Fibroblast of lung (primary cell): ENCODE measurements around the gene ADM.

Experiments
- EZH2 ChIP-seq: IDR thresholded peaks from 2 replicates; pipeline ENCODE4 v1.5.1; 2012; ENCODE audit warnings: low read length, control low read depth, mild to moderate bottlenecking; ENCODE audit errors: missing control alignments
- TF ChIP-seq, protein P1 (sequence below), 2 donors: IDR thresholded peaks in 1 of 2; conservative IDR thresholded peaks in 1 of 2; 1 replicate in 1 of 2; 2 replicates in 1 of 2; pipeline ENCODE4 v1.5.1; 2011 to 2012; ENCODE audit warnings: low read length in 2 of 2, control low read depth in 1 of 2, inconsistent platforms in 1 of 2, low read depth in 1 of 2, mild to moderate bottlenecking in 1 of 2

DNA sequence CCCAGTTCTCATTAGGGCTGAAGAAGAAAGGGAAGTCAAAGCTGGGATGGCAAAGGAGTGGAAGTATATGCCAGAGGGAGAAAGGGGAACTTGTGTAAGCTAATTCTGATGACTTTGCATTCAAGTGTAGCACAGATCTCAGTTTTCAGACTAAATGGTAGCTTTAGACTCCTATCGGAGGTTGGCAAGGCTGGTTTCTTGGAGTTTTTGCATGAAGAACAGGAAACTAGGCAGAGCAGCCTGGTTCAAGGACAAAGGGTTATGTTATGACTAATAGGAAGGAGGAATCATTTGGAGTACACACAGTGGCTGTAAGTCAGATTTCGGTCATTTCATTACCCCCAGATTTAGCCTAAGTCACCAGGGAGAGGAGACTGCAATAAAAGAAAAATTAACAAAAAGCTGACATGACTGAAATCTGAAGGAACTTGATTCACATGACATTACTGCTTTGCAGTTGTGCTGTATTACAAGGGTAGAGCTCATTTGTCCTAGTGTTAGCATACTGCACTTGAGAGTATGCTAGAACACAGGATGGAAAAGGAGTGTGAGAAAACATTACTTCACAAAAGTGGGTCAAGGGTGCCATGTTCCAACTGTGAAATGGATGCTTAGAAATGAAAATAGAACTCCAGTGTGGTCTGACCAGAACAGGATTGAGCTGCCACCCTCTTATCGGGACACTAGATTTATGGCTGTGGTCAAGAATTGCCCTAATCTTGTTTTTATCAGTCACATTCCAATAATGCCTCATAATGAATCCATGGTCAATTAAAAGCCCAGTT lies 23.6 kb downstream of the ADM start:
- TF ChIP-seq, protein P1, sequence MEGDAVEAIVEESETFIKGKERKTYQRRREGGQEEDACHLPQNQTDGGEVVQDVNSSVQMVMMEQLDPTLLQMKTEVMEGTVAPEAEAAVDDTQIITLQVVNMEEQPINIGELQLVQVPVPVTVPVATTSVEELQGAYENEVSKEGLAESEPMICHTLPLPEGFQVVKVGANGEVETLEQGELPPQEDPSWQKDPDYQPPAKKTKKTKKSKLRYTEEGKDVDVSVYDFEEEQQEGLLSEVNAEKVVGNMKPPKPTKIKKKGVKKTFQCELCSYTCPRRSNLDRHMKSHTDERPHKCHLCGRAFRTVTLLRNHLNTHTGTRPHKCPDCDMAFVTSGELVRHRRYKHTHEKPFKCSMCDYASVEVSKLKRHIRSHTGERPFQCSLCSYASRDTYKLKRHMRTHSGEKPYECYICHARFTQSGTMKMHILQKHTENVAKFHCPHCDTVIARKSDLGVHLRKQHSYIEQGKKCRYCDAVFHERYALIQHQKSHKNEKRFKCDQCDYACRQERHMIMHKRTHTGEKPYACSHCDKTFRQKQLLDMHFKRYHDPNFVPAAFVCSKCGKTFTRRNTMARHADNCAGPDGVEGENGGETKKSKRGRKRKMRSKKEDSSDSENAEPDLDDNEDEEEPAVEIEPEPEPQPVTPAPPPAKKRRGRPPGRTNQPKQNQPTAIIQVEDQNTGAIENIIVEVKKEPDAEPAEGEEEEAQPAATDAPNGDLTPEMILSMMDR (conservative IDR thresholded peaks at IDR 0.05 in 1 of 2, IDR thresholded peaks at IDR 0.05 in 1 of 2; ENCODE audit: low read depth in 1 of 2, low read length in 2 of 2), result no peak
- TF ChIP-seq EZH2, result no peak
